Brain microvascular endothelial cell (primary cell): ENCODE data around the gene LRRC47.
A peak's percentile ranks its signal among the peaks of the same experiment; 100 is the strongest.

Experiments used
- DNase-seq: peaks from one replicate; pipeline ENCODE4 v3.0.0-alpha.2; 2020
- H3K27ac ChIP-seq: fragments of 250-450 bp; sonication (Bioruptor Pico); 2 replicates; pipeline ENCODE4 v1.5.1; 2020; ENCODE audit warnings: mild to moderate bottlenecking, moderate library complexity
- H3K27me3 ChIP-seq: fragments of 250-450 bp; sonication (Bioruptor Pico); replicated peaks from 2 replicates; pipeline ENCODE4 v1.5.1; 2020; ENCODE audit warnings: mild to moderate bottlenecking
- H3K36me3 ChIP-seq: fragments of 250-450 bp; sonication (Bioruptor Pico); replicated peaks from 2 replicates; pipeline ENCODE4 v1.5.1; 2020; ENCODE audit warnings: mild to moderate bottlenecking
- H3K4me3 ChIP-seq: 2 replicates; pipeline ENCODE4 v1.5.1; 2011; ENCODE audit warnings: low read depth, mild to moderate bottlenecking, control low read depth, low read length, moderate library complexity
- CTCF ChIP-seq: IDR thresholded peaks from 2 replicates; pipeline ENCODE4 v1.5.1; 2011; ENCODE audit warnings: low read depth, mild to moderate bottlenecking, moderate library complexity, low read length, control low read depth, inconsistent platforms; ENCODE audit errors: missing control alignments
- in situ Hi-C: cut with HindIII; loops from 2 replicates; pipeline ENCODE4 v1.10.0; 2017; ENCODE audit warnings: low sequenced_read_pairs, low pct_ligation_motif_present

LRRC47 gene

GRCh38 chr1:3837200-3837599 lies 40.9 kb upstream of the LRRC47 start:
- in situ Hi-C loops = no loop called here
- no peak overlapping the region for H3K27ac ChIP-seq
- peaks cover 28% of the 10 kb centered on the region for H3K36me3 ChIP-seq
- no peak for DNase-seq
- no peak for TF ChIP-seq CTCF
- H3K4me3 ChIP-seq = no peak overlapping the region
- H3K27me3 ChIP-seq = no peaks in the 10 kb centered on the region

DNA sequence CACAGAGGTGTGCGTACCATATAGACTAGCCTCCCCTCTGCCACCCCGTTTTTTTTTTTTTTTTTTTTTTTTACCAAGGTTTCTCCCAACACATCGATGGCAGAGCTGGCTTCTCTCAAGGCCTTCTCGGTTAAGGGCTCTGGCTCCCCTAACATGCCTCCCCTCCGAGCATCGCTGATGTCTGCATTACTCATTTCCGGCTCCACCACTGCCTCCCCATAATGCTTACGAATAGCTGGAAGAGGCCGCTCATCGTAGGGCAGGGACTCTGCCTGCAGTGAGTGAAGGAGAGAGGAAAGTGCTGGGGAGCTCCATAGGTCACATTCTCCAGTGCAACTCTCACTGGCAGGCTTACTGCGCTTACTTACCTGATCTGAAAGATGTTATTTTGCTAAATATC lies 40.1 kb upstream of the LRRC47 start:
- Histone ChIP-seq H3K27me3 (no peaks in the 10 kb centered on the region), H3K36me3 (peaks cover 32% of the 10 kb centered on the region), H3K4me3 (no peak overlapping the region), H3K27ac (no peak overlapping the region)
- TF ChIP-seq CTCF = no peak
- DNase-seq = peak; percentile 18
- in situ Hi-C loops = no loop called here

DNA sequence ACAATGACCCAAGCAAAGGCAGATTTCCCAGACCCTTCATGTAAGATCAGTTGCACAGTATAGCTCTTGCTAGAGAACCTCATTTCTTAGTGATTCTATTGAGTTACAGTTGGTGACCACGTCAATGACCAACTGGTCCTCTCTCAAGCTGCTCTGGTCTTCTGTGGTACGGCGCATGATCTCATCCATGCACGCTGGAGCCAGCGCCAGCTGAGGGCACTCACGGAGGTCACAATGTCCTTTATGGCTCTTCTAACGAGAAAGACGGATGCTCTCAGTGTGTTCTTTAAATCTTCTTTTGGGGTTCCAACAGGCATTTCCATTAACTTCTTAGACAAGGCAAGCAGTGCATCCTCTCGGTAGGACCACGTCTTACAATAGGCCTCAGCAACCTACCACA lies 38.4 kb upstream of the LRRC47 start:
- H3K27ac ChIP-seq = no peak overlapping the region
- H3K4me3 ChIP-seq = no peak overlapping the region
- DNase-seq = no peak
- peaks cover 36% of the 10 kb centered on the region for H3K36me3 ChIP-seq
- in situ Hi-C loops = no loop called here
- H3K27me3 ChIP-seq = no peaks in the 10 kb centered on the region
- no peak for TF ChIP-seq CTCF

DNA sequence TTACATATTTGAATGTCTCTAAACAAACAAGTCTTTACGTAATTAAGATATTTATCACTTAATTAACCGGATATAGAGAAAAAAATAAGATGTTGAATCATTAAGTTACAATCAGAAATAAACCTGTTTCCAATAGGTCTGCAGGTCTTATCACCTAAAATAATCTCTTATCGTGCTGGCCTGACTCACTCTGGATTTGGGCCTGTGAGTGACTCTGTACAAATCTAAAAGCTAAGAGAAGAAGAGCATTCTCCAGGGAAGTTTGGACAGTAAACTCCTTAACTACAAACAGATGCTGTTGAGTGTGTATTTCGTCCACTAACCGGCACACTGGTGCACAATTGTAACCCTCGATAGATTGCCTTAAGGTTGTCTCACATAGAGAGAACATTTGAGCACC lies 35.4 kb upstream of the LRRC47 start:
- Histone ChIP-seq H3K4me3 (no peak overlapping the region), H3K27me3 (no peaks in the 10 kb centered on the region), H3K36me3 (peaks cover 28% of the 10 kb centered on the region), H3K27ac (no peak overlapping the region)
- in situ Hi-C loops = no loop called here
- no peak for TF ChIP-seq CTCF
- DNase-seq = no peak

DNA sequence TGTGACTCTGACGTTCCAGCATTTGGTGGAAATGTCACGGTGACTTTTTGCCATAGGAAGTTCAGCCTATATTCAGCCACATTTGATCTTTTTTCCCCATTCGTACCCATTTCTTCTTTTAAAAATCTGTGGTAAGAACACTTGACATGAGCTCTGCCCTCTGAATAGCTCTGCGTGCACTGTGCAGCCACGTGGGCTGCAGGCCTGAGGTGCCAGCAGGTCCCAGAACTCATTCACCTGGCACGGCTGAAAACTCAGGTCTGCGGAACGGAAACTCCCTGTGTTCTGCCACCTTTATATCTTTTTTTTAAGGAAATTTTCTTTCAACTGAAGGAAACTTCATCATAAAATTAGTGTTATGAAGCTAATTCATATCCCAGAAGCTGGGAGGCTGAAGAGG lies 32.1 kb upstream of the LRRC47 start:
- Histone ChIP-seq H3K27me3 (no peaks in the 10 kb centered on the region), H3K36me3 (peaks cover 23% of the 10 kb centered on the region), H3K4me3 (no peak overlapping the region), H3K27ac (no peak overlapping the region)
- no peak for TF ChIP-seq CTCF
- in situ Hi-C loops = no loop called here
- DNase-seq = no peak

- H3K4me3 ChIP-seq = no peak overlapping the region
- no peak overlapping the region for H3K27ac ChIP-seq
- peak; percentile 18 for TF ChIP-seq CTCF
- DNase-seq = no peak
- H3K36me3 ChIP-seq = peaks cover 26% of the 10 kb centered on the region
- in situ Hi-C loops = no loop called here
- no peaks in the 10 kb centered on the region for H3K27me3 ChIP-seq
Measured at GRCh38 chr1:3827813-3828307, 31.6 kb upstream of the LRRC47 start.
